Neural progenitor cell (in vitro differentiated cells): Measurements from ENCODE around the gene CFAP68. TPM values are rescaled to one million over a fixed set of nuclear protein-coding genes. Genes with fewer than 3 reads are reported as not detected.

Experiments used
- DNase-seq: peaks from one replicate; pipeline ENCODE4 v3.0.0-alpha.2; 2016; ENCODE audit warnings: low spot score
- H2AFZ ChIP-seq: fragments of 200-600 bp; sonication (generic); replicated peaks from 2 replicates; pipeline ENCODE4 v1.6.1; 2016; ENCODE audit warnings: antibody characterized with exemption
- H3F3A ChIP-seq: fragments of 200-600 bp; sonication (generic); 2 replicates; pipeline ENCODE4 v1.6.1; 2016; ENCODE audit warnings: antibody characterized with exemption, low read depth
- H3K27ac ChIP-seq: fragments of 200-600 bp; sonication (generic); 2 replicates; pipeline ENCODE4 v1.5.1; 2016; ENCODE audit warnings: mild to moderate bottlenecking
- H3K27me3 ChIP-seq: fragments of 200-600 bp; sonication (generic); 2 replicates; pipeline ENCODE4 v1.6.1; 2016; ENCODE audit warnings: mild to moderate bottlenecking, moderate library complexity
- H3K36me3 ChIP-seq: fragments of 200-600 bp; sonication (generic); 2 replicates; pipeline ENCODE4 v1.5.1; 2016
- H3K4me1 ChIP-seq: fragments of 200-600 bp; sonication (generic); 2 replicates; pipeline ENCODE4 v1.6.1; 2016; ENCODE audit warnings: mixed run types
- H3K4me2 ChIP-seq: fragments of 200-600 bp; sonication (generic); 2 replicates; pipeline ENCODE4 v1.6.1; 2016
- H3K4me3 ChIP-seq: fragments of 200-600 bp; sonication (generic); 2 replicates; pipeline ENCODE4 v1.5.1; 2016
- H3K79me2 ChIP-seq: fragments of 200-600 bp; sonication (generic); 2 replicates; pipeline ENCODE4 v1.6.1; 2016; ENCODE audit warnings: low read depth
- H3K9ac ChIP-seq: fragments of 200-600 bp; sonication (generic); 2 replicates; pipeline ENCODE4 v1.6.1; 2016
- H3K9me3 ChIP-seq: fragments of 200-600 bp; sonication (generic); 2 replicates; pipeline ENCODE4 v1.5.1; 2016; ENCODE audit warnings: low read depth
- H4K20me1 ChIP-seq: fragments of 200-600 bp; sonication (generic); 2 replicates; pipeline ENCODE4 v1.6.1; 2016; ENCODE audit warnings: low read depth
- H3K27ac Mint-ChIP-seq: 3 replicates; pipeline ENCODE4 v1.8.0; 2021; ENCODE audit warnings: mixed read lengths
- H3K27me3 Mint-ChIP-seq: 2 replicates; pipeline ENCODE4 v1.8.0; 2022; ENCODE audit warnings: low read depth, mild to moderate bottlenecking, inconsistent platforms, moderate library complexity, mixed read lengths; ENCODE audit not compliant: insufficient read depth
- H3K36me3 Mint-ChIP-seq: 3 replicates; pipeline ENCODE4 v1.8.0; 2021; ENCODE audit warnings: mixed read lengths
- H3K4me1 Mint-ChIP-seq: 3 replicates; pipeline ENCODE4 v1.8.0; 2021; ENCODE audit warnings: mixed read lengths
- H3K4me3 Mint-ChIP-seq: 3 replicates; pipeline ENCODE4 v1.8.0; 2021; ENCODE audit warnings: mild to moderate bottlenecking, moderate library complexity, mixed read lengths
- H3K9me3 Mint-ChIP-seq: 3 replicates; pipeline ENCODE4 v1.8.0; 2020; ENCODE audit warnings: mixed read lengths
- EZH2 ChIP-seq: fragments of 200-600 bp; sonication (generic); IDR thresholded peaks from 2 replicates; pipeline ENCODE4 v1.6.1; 2017; ENCODE audit warnings: antibody characterized with exemption, mild to moderate bottlenecking, moderate library complexity
- EZH2phosphoT487 ChIP-seq: fragments of 200-600 bp; sonication (generic); IDR thresholded peaks from 2 replicates; pipeline ENCODE4 v1.6.1; 2017; ENCODE audit warnings: antibody characterized with exemption
- total RNA-seq: library from RNA; depleted of rRNA; stranded (reverse); fragments of >200 nt; gene quantifications from 2 replicates; pipeline ENCODE4 v1.2.3, GENCODE V29; 2015; ENCODE audit warnings: low replicate concordance
- TF ChIP-seq, protein P1 (sequence below): fragments of 200-600 bp; sonication (generic); IDR thresholded peaks from 2 replicates; pipeline ENCODE4 v1.5.1; 2017; ENCODE audit warnings: antibody characterized with exemption, mild to moderate bottlenecking

Gene CFAP68, protein sequence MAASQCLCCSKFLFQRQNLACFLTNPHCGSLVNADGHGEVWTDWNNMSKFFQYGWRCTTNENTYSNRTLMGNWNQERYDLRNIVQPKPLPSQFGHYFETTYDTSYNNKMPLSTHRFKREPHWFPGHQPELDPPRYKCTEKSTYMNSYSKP
- total RNA-seq: 28.6 and 46.7 TPM in 2 replicates

DNA sequence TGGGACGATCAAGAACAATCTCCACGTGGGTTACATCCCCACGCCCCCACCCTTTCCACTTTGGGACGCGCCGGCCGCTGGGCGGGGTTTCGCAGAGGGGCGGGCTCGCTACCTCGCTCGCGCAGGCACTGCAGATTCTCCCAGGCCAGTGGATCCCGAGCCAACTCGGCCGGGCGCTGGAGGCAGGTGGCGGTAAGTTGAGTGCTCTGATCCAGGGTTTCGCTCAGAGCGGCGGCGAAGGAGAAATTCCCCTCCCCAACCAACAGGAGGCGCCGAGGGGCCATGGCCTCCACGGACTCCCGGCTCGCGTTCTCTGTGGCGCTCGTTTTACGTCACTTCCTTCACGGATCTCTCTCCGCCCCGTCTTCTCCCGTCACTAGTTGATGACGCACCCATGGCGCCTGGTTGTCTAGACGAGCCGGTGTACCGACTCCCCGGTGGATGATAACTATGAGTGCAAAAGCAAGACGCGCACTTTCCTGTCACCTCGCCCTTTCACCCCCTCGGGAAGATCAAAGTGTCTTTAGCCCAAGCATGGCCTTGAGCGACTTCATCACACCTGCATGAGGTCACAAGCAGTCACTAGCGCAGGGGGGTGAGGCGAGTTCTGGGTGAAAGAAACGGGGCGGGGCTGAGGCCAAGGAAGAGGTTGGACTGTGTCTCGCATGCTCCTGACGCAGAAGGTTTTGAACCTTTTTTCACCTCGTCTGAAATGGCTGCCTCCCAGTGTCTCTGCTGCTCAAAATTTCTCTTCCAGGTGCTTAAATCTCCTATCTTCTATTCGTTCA lies at the start of gene CFAP68, which contains the start of gene FDXACB1:
TSS of gene CFAP68 (plus strand) at position 693 of the 788 bp plus-strand sequence. CDS start at position 713, 20 bp downstream.
TSS of gene FDXACB1 (minus strand) at position 317 of the 788 bp plus-strand sequence. CDS start at position 284, 33 bp downstream.
- Histone ChIP-seq H3K4me3 (peak within 1 kb of the TSS; percentile 73), H3K27ac (peak within 1 kb of the TSS; percentile 90), H3K9me3 (no peaks in the 10 kb centered on the region), H2AFZ (peak within 1 kb of the TSS; percentile 88), H3K9ac (peak within 1 kb of the TSS; percentile 71), H3K4me1 (peaks cover 7% of the 10 kb centered on the region), H3F3A (peaks cover 14% of the 10 kb centered on the region), H3K27me3 (no peaks in the 10 kb centered on the region), H3K4me2 (peak within 1 kb of the TSS; percentile 89), H3K79me2 (peaks cover 8% of the 10 kb centered on the region), H4K20me1 (no peaks in the 10 kb centered on the region), H3K36me3 (no peaks in the 10 kb centered on the region)
- Mint-ChIP-seq H3K36me3 (no peaks in the 10 kb centered on the region), H3K4me1 (peaks cover 18% of the 10 kb centered on the region), H3K27ac (peak within 1 kb of the TSS; percentile 97), H3K4me3 (peak within 1 kb of the TSS; percentile 92), H3K9me3 (no peaks in the 10 kb centered on the region), H3K27me3 (peaks cover 3% of the 10 kb centered on the region)
- DNase-seq: peak; percentile 99
- no peak for TF ChIP-seq EZH2
- TF ChIP-seq, protein P1, sequence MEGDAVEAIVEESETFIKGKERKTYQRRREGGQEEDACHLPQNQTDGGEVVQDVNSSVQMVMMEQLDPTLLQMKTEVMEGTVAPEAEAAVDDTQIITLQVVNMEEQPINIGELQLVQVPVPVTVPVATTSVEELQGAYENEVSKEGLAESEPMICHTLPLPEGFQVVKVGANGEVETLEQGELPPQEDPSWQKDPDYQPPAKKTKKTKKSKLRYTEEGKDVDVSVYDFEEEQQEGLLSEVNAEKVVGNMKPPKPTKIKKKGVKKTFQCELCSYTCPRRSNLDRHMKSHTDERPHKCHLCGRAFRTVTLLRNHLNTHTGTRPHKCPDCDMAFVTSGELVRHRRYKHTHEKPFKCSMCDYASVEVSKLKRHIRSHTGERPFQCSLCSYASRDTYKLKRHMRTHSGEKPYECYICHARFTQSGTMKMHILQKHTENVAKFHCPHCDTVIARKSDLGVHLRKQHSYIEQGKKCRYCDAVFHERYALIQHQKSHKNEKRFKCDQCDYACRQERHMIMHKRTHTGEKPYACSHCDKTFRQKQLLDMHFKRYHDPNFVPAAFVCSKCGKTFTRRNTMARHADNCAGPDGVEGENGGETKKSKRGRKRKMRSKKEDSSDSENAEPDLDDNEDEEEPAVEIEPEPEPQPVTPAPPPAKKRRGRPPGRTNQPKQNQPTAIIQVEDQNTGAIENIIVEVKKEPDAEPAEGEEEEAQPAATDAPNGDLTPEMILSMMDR: peak; percentile 84

DNA sequence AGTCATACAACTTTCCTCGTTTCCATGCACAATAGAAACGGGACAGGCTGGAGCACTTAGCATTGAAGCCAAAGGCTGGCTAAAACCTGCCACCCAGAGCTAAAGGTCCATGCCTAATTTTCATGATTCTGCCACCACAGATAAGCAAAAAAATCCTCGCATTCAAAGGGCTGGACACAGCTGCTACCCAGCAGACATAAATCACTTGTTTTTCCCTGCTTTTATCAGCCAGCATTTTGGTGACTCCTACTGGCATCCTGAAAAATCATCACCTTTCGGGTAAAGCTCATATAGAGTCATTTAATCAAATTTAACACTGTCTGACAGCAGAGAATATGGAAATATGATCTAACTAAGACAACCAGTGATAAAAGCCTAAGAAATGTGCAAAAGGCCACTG lies 45.8 kb upstream of the CFAP68 start:
- no peak overlapping the region for H3K9ac ChIP-seq
- peaks cover 16% of the 10 kb centered on the region for H3K36me3 Mint-ChIP-seq
- no peak overlapping the region for H3K27ac ChIP-seq
- no peaks in the 10 kb centered on the region for H3K79me2 ChIP-seq
- peaks cover 4% of the 10 kb centered on the region for H3K36me3 ChIP-seq
- no peak overlapping the region for H3K4me2 ChIP-seq
- no peaks in the 10 kb centered on the region for H3K27me3 ChIP-seq
- no peaks in the 10 kb centered on the region for H3K4me1 ChIP-seq
- no peak overlapping the region for H3K4me3 Mint-ChIP-seq
- H2AFZ ChIP-seq: no peak overlapping the region
- no peaks in the 10 kb centered on the region for H3K4me1 Mint-ChIP-seq
- TF ChIP-seq, protein P1: peak; percentile 15
- TF ChIP-seq EZH2 (no peak), EZH2phosphoT487 (no peak)
- H3K4me3 ChIP-seq: no peak overlapping the region
- DNase-seq: no peak
- no peak overlapping the region for H3K27ac Mint-ChIP-seq
- H3F3A ChIP-seq: no peaks in the 10 kb centered on the region
- no peaks in the 10 kb centered on the region for H4K20me1 ChIP-seq
- H3K9me3 Mint-ChIP-seq: no peaks in the 10 kb centered on the region
- H3K27me3 Mint-ChIP-seq: no peaks in the 10 kb centered on the region
- no peaks in the 10 kb centered on the region for H3K9me3 ChIP-seq

DNA sequence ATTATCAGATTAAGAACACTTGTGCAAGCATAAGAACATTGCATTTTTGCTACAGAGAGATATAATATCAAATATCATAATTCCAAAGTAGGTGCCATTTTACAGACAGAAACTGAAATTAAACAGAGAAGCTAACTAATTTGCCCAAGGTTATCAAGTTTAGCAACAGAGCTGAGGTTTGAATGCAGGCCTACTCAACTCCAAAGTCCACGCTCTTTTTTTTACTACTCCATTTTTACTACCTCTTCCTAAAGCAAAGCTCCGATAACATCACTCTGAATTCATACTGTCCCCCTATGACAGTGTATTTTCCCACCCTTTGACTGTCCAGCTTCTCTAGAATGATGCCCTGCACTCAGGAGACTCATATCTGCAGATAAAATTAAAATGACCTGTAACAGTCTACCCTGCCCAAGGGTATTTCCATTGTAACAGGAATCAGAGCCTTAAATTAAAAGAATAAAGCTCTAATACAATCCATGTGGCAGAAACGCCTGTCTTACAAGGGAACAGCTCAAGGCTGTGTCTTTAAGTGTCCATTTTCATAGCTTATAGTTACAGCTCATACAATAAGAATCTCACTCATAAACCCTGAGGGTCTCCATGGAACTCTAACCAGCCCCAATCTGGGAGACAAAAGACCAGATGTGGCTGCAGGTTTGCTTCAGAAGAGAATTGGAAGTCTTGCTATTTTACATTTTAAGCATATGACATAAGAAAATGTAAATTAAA lies 44.7 kb upstream of the CFAP68 start:
- peaks cover 4% of the 10 kb centered on the region for H3K36me3 ChIP-seq
- H3K36me3 Mint-ChIP-seq: peaks cover 16% of the 10 kb centered on the region
- H3K4me2 ChIP-seq: no peak overlapping the region
- no peaks in the 10 kb centered on the region for H3K79me2 ChIP-seq
- DNase-seq: no peak
- no peaks in the 10 kb centered on the region for H4K20me1 ChIP-seq
- H3K4me3 ChIP-seq: no peak overlapping the region
- H3F3A ChIP-seq: peaks cover under 1% of the 10 kb centered on the region
- no peaks in the 10 kb centered on the region for H3K27me3 Mint-ChIP-seq
- H3K9ac ChIP-seq: no peak overlapping the region
- H3K4me3 Mint-ChIP-seq: no peak overlapping the region
- H2AFZ ChIP-seq: no peak overlapping the region
- no peaks in the 10 kb centered on the region for H3K9me3 ChIP-seq
- peaks cover under 1% of the 10 kb centered on the region for H3K4me1 Mint-ChIP-seq
- H3K9me3 Mint-ChIP-seq: no peaks in the 10 kb centered on the region
- H3K27me3 ChIP-seq: no peaks in the 10 kb centered on the region
- peaks cover under 1% of the 10 kb centered on the region for H3K4me1 ChIP-seq
- no peak overlapping the region for H3K27ac Mint-ChIP-seq
- TF ChIP-seq EZH2 (no peak), EZH2phosphoT487 (no peak)
- TF ChIP-seq, protein P1: no peak
- H3K27ac ChIP-seq: no peak overlapping the region
